ENCODE data around the gene PRM1. TPM values are rescaled to one million over a fixed set of nuclear protein-coding genes. Genes with fewer than 3 reads are reported as not detected.

PRM1 gene
- total RNA-seq, 1 donor from 2014 or later = not detected

- Histone ChIP-seq H3K4me3 (no peak overlapping the region), H3K9me3 (no peaks in the 10 kb centered on the region), H3K27me3 (no peaks in the 10 kb centered on the region), H3K4me1 (no peaks in the 10 kb centered on the region), H3K36me3 (no peaks in the 10 kb centered on the region), H3K27ac (no peak overlapping the region)
- intact Hi-C loops (cut with DNase I) = no loop called here
- TF ChIP-seq CTCF (IDR thresholded peaks at IDR 0.05) = no peak
- DNase-seq (ENCODE audit: low spot score in 2 of 2) = no peak
These were observed 3.4 kb downstream of the PRM1 start for GRCh38 chr16:11277607-11278337.

- intact Hi-C loops (cut with DNase I) = no loop called here
- no peak for TF ChIP-seq CTCF (IDR thresholded peaks at IDR 0.05)
- Histone ChIP-seq H3K4me1 (no peaks in the 10 kb centered on the region), H3K27ac (no peak overlapping the region), H3K36me3 (no peaks in the 10 kb centered on the region), H3K27me3 (no peaks in the 10 kb centered on the region), H3K4me3 (no peak overlapping the region), H3K9me3 (no peaks in the 10 kb centered on the region)
- no peak for DNase-seq (ENCODE audit: low spot score in 2 of 2)
These were observed 4.1 kb downstream of the PRM1 start for GRCh38 chr16:11276896-11277593.

DNA sequence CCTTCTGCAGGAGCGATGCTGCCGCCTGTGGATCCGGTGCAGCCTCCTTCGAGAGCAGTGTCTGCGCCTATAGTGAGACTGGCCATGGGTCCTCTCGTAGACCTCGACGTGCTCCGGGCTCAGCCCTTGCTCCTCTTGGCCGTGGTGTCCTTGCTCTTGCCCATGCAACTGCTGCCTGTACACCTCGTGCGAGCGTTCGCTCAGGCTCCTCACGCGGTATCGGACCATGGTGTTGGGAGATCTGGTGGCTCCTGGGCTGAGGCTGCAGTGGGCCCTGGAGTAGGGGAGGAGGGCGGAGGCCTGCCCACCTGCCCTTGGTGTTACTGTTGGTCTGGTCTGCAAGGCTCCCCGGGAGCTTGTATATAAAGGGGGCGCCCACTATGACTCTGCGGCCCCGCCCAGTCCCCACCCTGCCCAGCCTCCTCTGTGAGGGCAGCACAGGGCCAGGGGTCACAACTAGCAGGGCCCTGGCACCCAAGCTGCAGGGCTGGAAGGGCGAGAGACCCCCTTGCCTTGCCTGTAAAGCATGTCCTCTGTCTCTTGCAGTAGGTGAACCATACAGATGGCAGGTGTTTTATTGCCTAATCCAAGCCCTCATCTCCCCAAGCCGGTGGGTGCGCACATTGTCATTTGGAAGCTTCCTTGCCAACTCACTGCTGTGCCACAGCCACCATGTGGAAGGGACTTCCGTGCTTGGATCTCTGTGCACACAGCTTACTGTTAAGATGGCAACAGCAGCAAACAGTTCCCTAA, 4.8 kb downstream of the PRM1 start, which contains the start of gene PRM2:
Gene PRM2, minus strand, starts transcription at position 338 of the 753 bp plus-strand sequence. Its CDS starts 110 bp downstream, at position 228.
- no peaks in the 10 kb centered on the region for H3K4me1 ChIP-seq
- TF ChIP-seq CTCF (IDR thresholded peaks at IDR 0.05) = no peak
- no peak for DNase-seq (ENCODE audit: low spot score in 2 of 2)
- no peak within 1 kb of the TSS for H3K4me3 ChIP-seq
- H3K27ac ChIP-seq = no peak within 1 kb of the TSS
- no peaks in the 10 kb centered on the region for H3K9me3 ChIP-seq
- H3K27me3 ChIP-seq = no peaks in the 10 kb centered on the region
- H3K36me3 ChIP-seq = no peaks in the 10 kb centered on the region
- intact Hi-C loops (cut with DNase I) = no loop called here

DNA sequence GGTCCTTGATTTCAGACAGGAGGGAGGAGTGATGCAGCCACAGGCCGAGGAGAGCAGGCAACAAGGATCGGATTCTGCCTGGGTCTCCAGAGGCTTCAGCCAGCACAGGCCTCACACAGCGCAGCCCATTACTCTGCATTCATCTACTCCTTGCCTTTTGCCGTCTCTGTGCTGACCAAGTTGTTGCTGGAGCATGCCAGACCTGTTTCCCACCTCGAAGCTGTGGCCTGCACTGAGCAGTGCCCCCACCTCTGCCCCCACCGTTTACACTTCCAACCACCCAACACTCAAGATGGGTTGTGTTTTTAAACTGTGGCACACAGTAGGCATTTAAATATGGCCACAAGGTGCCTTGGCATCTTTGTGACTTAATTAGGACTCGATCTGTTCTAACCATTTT, 6.2 kb downstream of the PRM1 start:
- Histone ChIP-seq H3K4me3 (no peak overlapping the region), H3K27ac (no peak overlapping the region), H3K36me3 (no peaks in the 10 kb centered on the region), H3K4me1 (no peaks in the 10 kb centered on the region), H3K27me3 (no peaks in the 10 kb centered on the region), H3K9me3 (no peaks in the 10 kb centered on the region)
- intact Hi-C loops (cut with DNase I) = no loop called here
- no peak for DNase-seq (ENCODE audit: low spot score in 2 of 2)
- no peak for TF ChIP-seq CTCF (IDR thresholded peaks at IDR 0.05)

GRCh38 chr16:11273721-11274324, 7.3 kb downstream of the PRM1 start:
- DNase-seq (ENCODE audit: low spot score in 2 of 2) = no peak
- Histone ChIP-seq H3K27me3 (no peaks in the 10 kb centered on the region), H3K4me3 (no peak overlapping the region), H3K9me3 (no peaks in the 10 kb centered on the region), H3K27ac (no peak overlapping the region), H3K36me3 (no peaks in the 10 kb centered on the region), H3K4me1 (no peaks in the 10 kb centered on the region)
- TF ChIP-seq CTCF (IDR thresholded peaks at IDR 0.05) = no peak
- intact Hi-C loops (cut with DNase I) = no loop called here

Data from ascending aorta (tissue), 2 donors.